Stimulated activated CD8-positive, alpha-beta memory T cell treated with anti-CD3 and anti-CD28 coated beads, Interleukin-2, amount 100 ng/mL, for 1 hour (primary cell): ENCODE measurements around the gene ZNF747.

Source experiments
- DNase-seq, 2 donors: peaks; one replicate each; pipeline ENCODE4 v3.0.0-alpha.2; 2020; ENCODE audit warnings: low read depth in 2 of 2

Gene ZNF747

DNA sequence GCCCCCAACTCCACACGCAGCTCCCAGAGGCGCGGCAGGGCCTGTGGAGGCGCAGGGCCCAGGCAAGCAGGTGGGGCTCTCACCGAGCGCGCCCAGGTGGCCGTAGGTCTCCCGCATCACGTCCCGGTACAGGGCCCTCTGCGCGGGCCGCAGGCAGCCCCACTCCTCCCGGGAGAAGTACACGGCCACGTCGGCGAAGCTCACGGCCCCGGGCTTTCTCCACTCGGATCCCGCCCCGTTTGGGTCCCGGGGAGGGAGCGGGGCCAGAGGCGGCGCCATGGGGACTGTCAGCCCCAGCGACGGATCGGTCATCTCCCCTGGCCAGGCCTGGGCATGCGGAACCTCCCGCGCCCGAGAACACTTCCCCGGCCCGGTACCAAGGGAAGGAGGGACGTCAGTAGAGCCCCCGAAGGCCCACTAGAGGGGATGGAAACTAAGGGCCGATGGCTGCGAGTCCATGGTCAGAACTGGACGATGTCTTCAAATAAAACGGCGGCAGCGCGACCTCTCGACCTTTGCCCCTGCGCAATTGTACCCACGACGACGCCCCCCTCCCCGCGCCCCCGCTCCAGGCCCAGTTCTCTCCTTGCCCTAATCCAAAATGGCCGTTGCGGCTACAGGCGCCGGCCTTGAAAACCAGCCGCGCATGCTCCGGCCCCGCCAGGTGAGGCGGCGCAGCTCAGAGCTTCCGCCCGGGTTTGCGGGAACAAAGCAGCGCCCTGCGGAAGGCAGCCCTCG, at the start of gene ZNF747:
TSS of gene ZNF747 (minus strand) at position 491 of the 738 bp plus-strand sequence. CDS start at position 312, 179 bp downstream.
- peak; percentile 81 to 87 for DNase-seq

DNA sequence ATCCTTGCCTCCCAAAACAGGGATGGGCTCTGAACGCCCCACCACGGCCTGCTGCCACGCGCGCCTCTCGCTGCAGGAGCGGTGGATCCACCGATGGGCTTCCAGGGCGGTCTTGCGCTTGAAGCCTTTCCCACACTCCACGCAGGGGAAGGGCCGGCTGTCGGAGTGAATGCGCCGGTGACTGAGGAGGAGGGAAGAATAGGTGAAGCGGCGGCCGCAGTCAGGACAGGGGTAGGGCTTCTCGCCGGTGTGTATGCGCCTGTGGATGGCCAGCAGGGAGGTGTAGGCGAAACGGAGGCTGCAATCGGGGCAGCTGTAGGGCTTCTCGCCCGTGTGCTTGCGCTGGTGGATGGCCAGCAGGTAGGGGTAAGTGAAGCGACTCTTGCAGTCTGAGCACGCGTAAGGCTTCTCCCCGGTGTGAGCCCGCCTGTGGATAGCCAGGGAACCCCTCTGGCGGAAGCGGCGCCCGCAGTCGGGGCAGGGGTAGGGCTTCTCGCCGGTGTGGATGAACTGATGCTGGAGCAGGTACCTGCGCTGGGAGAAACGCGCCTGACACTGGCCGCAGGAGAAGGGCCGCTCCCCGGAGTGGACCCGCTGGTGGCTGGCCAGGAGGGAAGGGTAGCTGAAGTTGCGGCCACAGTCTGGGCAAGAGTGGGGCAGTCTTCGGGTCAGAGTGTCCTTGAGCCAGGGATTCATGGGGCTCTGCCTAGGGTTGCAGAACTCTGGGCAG, 48.1 kb upstream of the ZNF747 start:
- no peak for DNase-seq

DNA sequence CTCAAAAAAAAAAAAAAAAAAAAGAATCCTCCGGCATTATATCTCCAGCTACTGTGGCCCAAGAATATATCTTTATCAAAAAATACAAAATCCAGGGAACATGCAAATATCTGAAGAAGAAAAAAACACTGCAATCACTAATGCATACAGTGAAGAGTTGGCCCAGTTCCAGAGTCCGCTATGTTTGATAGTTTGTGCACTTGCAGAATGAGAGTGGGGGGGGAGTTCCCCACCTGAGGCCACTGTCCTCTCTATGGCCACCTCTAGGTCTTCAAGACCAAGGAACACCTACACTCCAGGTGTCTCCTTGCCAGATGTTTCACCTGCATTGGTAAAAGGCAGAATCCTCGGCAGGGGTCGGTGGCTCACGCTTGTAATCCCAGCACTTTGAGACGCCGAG, 46.8 kb upstream of the ZNF747 start:
- no peak for DNase-seq

DNA sequence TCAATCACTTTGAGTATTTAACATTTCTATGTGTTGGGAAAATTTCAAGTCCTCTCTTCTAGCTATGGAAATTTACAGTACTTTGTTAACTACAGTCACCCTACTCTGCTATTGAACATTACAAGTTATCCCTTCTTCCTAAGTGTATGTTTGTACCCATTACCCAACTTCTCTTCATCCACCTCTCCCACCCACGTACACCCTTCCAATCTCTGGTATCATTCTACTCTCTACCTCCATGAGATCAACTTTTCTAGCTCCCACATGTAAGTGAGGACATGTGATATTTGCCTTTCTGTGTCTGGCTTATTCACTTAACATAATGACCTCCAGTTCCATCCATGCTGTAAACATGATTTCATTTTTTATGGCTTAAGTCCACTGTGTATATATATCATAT, 40.0 kb upstream of the ZNF747 start:
- no peak for DNase-seq

DNA sequence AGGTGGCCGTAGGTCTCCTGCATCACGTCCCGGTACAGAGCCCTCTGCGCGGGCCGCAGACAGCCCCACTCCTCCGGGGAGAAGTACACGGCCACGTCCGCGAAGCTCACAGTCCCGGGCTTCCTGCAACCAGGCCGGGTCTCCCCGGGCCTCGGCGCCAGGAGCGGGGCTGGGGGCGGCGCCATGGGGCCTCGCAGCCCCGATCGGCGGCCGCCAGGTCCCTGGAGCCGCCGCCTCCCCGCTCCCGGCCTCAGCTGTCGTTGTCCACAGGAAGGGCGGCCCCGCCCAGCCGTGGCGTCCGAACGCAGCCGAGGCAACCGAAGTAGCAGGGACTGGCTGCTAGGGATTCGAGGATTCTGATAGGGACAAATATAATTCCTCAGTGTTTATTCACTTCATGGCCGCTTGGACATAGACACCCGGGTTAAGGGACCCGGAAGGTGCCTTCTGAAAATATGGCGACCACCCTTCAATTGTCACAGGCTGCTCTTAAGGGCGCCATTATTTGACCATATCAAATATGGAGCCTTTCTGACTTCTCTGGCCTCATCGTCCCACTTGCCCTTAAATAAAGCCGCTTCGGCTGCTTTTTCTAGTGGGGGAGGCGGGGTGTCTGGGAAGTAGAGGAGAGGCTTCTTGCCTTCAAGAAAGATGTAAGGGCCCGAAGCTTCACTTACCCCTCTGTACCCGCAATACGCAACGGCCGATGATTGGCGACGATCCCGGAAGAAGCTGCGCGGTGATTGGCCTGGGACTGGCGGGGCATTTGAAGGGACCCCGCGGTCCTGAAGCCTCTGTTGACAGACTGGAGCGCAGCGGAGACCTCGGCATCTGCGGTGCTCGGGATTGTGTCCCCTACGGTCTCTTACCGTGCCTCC, 37.0 kb upstream of the ZNF747 start, which contains the start of gene ZNF688:
TSS of gene ZNF688 (minus strand) at position 270 of the 878 bp plus-strand sequence. CDS start at position 185, 85 bp downstream.
- DNase-seq, result peak; percentile 81 to 89

DNA sequence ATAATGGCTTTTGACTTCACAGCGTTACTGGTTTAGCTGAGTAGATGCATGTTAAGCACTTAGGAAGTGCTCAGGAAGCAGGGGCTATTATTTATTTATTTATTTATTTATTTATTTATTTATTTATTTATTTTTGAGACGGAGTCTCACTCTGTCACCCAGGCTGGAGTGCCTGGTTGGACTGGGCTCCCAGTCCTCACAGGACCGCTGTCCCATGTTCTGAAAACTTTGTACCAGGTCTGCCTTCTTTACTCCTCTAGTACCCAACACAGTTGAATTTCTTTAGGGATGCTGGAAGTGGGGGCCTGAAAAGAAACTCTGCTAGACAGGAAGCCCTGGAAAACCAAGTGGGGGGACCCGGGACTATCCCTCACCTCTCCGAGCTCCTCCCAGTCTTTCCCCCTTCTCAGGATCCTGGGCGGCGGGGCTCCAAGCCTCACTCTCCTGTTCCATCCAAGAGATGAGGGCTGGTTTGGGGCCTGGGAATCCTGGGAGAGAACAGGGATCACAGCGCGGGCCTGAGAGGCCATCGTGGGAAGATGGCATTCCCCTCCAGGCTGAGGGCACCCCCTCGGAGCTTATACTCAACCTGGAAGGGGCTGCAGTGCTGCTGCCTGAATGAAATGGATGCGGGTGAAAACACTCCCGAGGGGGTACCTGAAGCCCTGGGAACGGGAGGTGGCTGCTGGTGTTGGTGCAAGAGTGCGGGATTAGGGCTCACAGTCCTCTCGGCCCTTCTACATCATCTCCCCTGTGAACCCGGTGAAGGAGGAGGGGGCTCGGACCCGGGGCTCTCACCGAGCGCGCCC, 36.2 kb upstream of the ZNF747 start:
- no peak for DNase-seq

DNA sequence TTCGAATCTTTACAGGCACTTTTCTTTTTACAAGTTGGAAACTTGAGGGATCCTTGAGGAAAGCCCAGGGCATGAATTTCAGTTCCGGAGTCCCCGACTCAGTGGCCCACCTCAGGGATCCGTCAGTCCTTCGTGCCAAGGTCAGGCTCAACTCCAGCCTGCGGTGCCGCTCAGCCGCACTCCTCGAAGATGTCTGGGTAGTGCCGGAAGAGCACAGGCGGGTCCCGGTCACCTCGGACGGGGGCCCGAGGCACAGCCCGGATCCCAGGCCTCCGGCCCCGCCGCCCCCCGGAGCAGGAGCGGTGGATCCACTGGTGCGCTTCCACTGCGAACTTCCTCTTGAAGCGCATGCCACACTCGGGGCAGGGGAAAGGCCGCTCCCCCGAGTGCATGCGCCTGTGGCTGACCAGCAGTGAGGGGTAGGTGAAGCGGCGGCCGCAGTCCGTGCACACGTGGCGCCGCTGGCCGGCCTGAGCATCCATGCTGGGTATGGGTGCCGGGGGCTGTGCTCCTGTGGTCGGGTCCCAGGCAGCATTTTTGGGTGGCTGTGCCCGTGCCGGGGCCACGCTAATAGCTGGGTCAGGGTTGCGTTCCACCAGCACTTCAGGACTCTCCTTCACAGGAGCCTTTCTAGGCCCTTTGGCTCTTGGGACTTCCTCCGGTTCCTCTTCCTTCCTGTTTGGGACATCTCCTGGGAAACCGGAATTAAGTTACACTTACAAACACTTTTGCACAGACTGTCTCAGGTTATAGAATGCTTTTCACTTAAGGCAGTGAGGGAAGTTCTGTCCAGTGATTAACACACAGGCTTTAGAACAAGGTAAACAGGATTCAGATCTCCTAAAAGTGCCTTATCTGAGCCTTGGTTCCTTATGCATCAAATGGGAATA, 35.3 kb upstream of the ZNF747 start:
- no peak for DNase-seq

DNA sequence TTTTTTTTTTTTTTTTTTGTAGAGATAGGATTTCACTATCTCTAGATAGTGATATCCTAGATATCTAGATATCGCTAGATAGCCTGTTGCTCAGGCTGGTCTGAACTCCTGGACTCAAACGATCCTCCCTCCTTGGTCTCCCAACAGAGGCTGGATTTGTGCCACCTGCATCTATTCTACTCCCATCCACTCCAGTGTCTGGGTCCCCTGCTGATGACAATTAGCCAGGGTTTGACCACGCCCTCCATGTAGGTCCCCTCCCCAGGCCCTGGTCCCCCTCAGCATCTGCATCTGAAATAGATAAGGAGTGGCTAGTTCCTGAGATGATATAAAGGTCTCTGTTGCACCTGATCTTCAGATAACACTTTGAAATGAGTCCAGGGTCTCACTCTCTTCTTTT, 34.6 kb upstream of the ZNF747 start:
- no peak for DNase-seq

DNA sequence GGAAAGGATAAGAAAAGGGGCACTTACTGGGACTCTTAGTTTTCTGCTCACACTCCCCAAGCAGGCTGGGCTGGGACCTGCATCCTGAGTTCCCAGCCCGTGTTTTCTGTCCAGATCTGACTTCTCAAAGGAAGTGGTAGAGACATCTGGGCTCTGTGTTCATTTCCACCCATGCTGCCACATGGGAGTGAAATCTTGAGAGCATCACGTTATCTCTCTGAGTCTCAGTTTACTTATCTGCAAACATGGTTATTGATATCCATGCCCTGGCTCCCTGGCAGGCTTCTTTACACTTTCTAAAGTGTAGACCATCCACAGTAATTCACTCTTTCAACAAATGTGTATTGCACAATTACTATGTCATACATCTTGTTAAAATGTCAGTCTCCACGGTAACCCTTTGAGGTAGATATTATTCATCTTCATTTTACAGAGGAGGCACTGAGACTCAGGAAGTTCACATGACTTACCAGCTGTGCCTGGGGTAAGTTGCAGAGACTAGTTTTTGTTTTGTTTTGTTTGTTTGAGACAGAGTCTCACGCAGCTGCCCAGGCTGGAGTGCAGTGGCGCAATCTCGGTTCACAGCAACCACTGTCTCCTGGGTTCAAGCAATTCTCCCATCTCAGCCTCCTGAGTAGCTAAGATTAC, 33.5 kb upstream of the ZNF747 start:
- no peak for DNase-seq

DNA sequence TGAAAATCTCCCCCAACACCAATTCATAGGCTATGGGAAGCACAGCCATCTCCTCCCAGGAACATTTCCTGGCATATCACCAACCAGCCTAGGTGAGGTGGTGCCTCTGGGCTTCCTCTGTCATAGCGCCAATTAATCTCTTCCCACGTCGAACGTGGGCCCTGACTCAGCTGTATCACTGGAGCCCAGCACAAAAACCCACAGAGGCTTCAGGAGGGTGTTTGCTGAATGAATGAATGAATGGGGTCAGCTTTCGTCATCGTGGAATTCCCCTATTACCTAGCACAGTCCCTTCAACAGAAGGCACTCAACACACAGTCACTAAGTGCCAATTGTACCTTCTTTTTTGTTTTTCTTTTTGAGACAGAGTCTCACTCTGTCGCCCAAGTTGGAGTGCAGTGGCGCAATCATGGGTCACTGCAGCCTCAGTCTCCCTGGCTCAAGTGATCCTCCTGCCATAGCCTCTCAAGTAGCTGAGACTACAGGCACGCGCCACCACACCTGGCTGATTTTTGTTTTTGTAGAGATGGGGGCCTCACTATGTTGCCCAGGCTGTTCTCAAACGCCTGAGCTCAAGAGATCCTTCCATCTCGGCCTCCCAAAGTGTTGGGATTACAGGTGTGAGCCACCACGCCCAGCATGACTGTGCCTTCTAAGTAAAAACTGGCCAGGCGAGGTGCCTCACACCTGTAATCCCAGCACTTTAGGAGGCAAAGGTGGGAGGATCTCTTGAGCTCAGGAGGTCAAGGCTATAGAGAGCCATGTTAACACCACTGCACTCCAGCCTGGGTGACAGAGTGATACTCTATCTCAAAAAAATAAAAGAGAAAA, 32.7 kb upstream of the ZNF747 start:
- no peak for DNase-seq

DNA sequence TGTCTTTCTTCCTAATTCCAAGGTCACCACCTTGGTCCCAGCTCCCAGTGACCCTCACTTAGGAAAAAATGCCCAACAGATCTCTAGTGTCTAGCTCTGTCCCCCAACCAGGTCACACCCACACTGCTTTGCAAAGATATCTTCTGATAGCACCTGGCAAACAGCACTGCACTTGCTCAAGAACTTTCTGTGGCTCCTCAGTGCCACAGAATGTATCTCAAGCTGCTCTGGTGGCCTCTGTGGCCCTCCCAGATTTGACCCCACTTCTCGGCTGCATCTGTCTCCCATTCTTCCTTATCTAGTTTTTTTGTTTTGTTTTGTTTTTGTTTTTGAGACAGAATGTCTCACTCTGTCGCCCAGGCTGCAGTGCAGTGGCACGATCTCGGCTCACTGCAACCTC, 31.9 kb upstream of the ZNF747 start:
- DNase-seq, result no peak

DNA sequence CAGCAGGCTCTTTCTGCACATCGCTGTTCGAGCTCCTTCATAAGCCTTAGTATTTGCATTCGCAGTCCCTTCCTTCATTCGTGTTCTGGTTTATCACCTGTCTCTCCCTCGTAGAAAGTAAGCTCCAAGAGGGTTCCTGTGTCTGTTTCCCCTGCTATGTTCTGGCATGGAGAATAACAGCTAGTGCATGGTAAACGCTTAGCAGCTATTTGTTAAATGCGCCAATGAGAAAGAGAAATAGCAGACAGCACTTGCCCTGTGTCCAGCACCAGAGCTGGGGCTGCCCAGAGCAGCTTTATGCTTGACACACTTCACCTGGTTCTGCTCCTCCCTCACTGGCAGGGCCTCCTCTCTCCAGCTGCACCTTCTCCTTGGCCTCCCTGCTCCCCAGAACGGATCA, 31.3 kb upstream of the ZNF747 start:
- DNase-seq, result no peak

DNA sequence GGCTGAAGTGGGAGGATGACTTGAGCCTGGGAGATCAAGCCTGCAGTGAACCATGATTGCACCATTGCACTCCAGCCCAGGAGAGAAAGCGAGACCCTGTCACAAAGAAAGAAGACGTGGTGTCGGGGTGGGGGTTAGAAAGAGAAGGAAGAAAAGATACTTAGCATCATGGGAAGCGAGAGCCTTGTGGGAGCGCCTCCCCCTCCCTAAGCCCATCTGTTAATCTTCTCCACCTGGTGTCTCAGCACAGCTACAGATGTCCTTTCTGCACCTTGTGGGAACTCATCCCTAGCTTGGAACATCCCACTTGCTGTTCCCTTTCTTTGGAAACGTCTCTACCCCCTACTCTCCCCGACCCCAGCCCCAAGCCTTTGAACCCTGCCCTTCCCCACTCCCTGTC, 30.9 kb upstream of the ZNF747 start:
- DNase-seq, result no peak

DNA sequence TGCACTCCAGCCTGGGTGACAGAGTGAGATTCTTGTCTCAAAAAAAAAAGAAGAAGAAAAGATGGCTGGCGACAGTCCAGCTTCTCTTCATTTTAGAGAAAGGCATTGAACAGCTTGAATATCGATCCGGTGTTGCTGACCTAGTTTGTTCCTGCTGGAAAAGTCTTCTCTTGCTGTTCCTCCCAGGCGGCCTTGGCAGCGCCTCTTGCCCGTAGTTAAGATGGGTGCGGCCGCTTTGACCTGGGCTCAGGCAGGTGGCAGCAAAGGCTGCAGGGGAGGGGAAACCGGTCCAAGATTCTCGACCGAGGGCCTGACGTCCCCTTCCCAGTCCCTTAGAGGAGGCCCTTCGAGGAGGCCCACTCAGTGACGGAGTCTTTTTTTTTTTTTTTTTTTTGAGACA, 27.4 kb upstream of the ZNF747 start:
- no peak for DNase-seq

DNA sequence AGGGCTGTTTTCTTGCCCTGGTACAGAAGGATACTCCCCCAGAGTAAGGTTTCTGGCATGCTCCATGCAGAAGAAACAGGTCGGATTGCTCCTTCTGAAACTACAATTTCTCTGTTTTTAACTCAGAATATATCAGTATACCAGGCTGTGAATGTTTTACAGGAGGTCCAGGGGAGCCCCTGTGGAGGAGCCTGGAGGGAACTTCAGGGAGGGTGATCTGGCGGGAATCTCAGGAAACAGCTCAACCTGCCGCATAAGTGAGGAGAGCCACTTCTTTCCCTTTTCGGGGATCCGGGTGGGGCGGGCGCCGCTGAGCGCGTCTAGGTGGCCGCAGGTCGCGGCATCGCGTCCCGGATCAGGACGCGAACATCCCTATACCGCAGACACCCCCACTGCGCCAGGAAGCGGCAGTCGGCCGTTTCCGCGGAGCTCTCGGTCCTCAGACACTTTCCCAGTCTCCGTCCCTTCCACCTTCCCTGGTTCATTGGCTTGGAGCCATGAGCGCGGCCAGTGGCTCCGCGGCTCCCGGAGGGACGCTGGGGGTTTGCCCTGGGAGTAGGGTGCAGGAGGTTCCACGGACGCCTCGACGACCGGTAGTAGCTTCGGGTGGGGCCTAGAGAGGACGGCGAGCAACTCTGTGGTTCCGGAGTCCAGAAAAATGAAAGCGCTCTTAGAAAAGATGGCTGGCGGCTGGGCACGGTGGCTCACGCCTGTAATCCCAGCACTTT, 26.6 kb upstream of the ZNF747 start:
- no peak for DNase-seq

DNA sequence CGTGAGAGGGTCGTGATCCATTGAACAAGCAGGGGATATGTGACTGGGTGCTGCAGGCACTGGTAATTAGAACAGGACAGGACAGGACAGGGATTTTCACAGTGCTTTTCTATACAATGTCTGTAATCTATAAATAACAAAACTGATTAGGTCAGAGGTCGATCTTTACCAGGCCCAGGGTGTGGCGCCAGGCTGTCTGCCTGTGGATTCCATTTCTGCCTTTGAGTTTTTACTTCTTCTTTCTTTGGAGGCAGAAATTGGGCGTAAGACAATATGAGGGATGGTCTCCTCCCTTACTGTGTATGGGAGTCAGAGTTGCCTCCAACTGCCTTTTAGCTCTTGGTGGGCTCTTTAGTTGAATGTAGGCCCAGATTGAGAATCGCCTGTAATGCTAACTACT, 25.0 kb upstream of the ZNF747 start:
- DNase-seq, result no peak

DNA sequence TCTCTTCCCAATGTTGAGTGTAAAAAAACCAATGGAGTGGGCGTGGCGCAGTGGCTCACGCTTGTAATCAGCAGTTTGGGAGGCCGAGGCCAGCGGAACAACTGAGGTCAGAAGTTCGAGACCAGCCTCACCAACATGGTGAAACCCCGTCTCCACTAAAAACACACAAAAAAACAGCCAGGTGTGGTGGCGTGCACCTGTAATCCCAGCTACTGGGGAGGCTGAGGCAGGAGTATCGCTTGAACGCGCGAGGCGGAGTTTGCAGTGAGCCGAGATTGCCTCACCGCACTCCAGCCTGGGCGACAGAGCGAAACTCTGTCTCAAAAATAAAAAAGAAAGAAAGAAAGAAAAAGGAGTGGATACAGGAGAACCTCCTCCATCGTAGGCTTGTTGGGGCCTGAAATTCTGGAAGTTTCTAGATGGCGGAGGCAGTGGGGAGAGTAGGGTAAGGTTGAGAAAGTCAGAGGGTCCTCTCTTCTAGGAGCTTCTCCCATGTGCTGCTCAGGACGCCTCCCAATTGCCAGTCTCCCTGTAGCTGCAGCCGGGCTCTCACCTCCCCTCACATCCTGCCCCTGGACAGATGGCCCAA, 24.2 kb upstream of the ZNF747 start:
- no peak for DNase-seq
